Endothelial cell (in vitro differentiated cells): ENCODE results near the gene TMEM225. TPM values are rescaled to one million over a fixed set of nuclear protein-coding genes. Genes with fewer than 3 reads are reported as not detected.

Source experiments
- DNase-seq: peaks from one replicate; pipeline ENCODE4 v3.0.0; 2021; ENCODE audit warnings: low spot score
- H3K27ac Mint-ChIP-seq: one replicate; pipeline ENCODE4 v1.8.0; 2021; ENCODE audit warnings: mixed read lengths, inconsistent platforms; ENCODE audit not compliant: unreplicated experiment
- H3K27me3 Mint-ChIP-seq: one replicate; pipeline ENCODE4 v1.8.0; 2021; ENCODE audit warnings: mild to moderate bottlenecking, moderate library complexity, mixed read lengths, inconsistent platforms; ENCODE audit not compliant: unreplicated experiment
- H3K36me3 Mint-ChIP-seq: one replicate; pipeline ENCODE4 v1.8.0; 2021; ENCODE audit warnings: mild to moderate bottlenecking, low read depth, mixed read lengths, inconsistent platforms; ENCODE audit not compliant: unreplicated experiment
- H3K4me1 Mint-ChIP-seq: one replicate; pipeline ENCODE4 v1.8.0; 2021; ENCODE audit warnings: mild to moderate bottlenecking, mixed read lengths, inconsistent platforms; ENCODE audit not compliant: unreplicated experiment
- H3K4me3 Mint-ChIP-seq: one replicate; pipeline ENCODE4 v1.8.0; 2021; ENCODE audit warnings: mild to moderate bottlenecking, mixed read lengths, inconsistent platforms; ENCODE audit not compliant: unreplicated experiment
- H3K9me3 Mint-ChIP-seq: one replicate; pipeline ENCODE4 v1.8.0; 2021; ENCODE audit warnings: mixed read lengths, inconsistent platforms; ENCODE audit not compliant: unreplicated experiment
- total RNA-seq: library from RNA; stranded (reverse); fragmentation: NEBNext Ultra II Directional; extraction: Animal tissue kit (Norgen Biotek cat#: 25700); gene quantifications from one replicate; pipeline ENCODE4 v1.2.1, GENCODE V29; 2021; ENCODE audit not compliant: unreplicated experiment
- TF ChIP-seq, protein P1 (sequence below): fragments of 200-600 bp; sonication (generic); IDR thresholded peaks from one replicate; pipeline ENCODE4 v1.5.0; 2021; ENCODE audit warnings: antibody characterized with exemption; ENCODE audit not compliant: unreplicated experiment

TMEM225 gene
- total RNA-seq, 1 donor from 2014 or later: not detected

DNA sequence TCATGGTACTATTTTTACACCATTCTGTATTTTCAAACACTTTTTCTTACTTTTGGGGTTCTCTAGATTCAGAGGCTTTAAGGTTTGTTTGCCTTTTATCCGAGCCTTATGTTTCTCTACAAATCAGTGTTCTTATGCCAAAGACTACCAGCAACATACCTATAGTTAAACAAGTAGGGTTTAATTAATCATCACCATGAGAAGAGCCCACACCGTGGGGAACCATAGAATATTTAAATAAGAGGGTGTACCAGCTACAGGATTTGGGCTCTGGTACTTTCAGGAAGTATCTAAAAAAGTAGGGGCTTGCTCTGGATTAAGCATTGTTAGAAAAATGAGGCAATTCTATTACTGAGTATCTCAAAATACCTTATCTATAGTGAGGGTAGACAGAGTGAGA lies 25.7 kb downstream of the TMEM225 start:
- H3K36me3 Mint-ChIP-seq: no peaks in the 10 kb centered on the region
- DNase-seq: no peak

DNA sequence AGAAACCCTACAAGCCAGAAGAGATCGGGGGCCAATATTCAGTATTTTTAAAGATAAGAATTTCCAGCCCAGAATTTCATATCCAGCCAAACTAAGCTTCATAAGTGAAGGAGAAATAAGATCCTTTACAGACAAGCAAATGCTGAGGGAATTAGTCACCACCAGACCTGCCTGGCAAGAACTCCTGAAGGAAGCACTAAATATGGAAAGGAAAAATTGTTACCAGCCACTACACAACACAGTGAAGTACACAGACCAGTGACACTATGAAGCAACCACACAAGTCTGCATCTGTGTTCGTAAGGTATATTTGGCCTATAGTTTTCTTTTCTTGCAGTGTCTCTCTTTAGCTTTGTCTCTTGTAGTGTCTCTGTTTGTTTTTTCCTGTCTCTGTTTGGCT lies 29.0 kb downstream of the TMEM225 start:
- Mint-ChIP-seq H3K4me1 (no peaks in the 10 kb centered on the region), H3K9me3 (peaks cover 4% of the 10 kb centered on the region), H3K4me3 (no peak overlapping the region), H3K27ac (no peak overlapping the region), H3K27me3 (no peaks in the 10 kb centered on the region), H3K36me3 (peaks cover 10% of the 10 kb centered on the region)
- DNase-seq: no peak
- TF ChIP-seq, protein P1, sequence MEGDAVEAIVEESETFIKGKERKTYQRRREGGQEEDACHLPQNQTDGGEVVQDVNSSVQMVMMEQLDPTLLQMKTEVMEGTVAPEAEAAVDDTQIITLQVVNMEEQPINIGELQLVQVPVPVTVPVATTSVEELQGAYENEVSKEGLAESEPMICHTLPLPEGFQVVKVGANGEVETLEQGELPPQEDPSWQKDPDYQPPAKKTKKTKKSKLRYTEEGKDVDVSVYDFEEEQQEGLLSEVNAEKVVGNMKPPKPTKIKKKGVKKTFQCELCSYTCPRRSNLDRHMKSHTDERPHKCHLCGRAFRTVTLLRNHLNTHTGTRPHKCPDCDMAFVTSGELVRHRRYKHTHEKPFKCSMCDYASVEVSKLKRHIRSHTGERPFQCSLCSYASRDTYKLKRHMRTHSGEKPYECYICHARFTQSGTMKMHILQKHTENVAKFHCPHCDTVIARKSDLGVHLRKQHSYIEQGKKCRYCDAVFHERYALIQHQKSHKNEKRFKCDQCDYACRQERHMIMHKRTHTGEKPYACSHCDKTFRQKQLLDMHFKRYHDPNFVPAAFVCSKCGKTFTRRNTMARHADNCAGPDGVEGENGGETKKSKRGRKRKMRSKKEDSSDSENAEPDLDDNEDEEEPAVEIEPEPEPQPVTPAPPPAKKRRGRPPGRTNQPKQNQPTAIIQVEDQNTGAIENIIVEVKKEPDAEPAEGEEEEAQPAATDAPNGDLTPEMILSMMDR: no peak

More for the DNA sequence above, 25.7 kb downstream of the TMEM225 start:
- Mint-ChIP-seq H3K4me1 (no peaks in the 10 kb centered on the region), H3K4me3 (no peak overlapping the region), H3K9me3 (peaks cover 4% of the 10 kb centered on the region), H3K27me3 (no peaks in the 10 kb centered on the region), H3K27ac (no peak overlapping the region)
- TF ChIP-seq, protein P1: no peak

DNA sequence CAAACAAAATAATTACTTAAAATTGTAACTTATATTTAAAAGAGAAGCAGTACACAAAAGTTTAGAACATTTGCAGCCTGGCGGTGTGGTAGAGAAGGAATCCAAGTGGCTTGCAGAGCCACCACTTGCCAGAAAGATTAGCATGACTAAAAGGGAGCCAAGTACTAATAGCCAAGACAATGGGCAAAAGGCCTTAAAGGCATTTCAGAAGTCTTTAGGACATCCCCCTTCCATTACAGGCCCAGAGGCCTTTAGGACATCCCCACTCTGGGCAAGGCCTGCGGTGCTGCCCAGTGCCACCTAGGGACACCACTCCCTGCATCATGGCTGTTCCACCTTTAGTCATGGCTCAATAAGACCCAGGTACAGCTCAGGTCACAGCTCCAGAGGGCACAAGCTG lies 32.4 kb downstream of the TMEM225 start:
- H3K27me3 Mint-ChIP-seq: no peaks in the 10 kb centered on the region
- DNase-seq: no peak
- H3K4me3 Mint-ChIP-seq: no peak overlapping the region
- peaks cover 4% of the 10 kb centered on the region for H3K9me3 Mint-ChIP-seq
- no peak overlapping the region for H3K27ac Mint-ChIP-seq
- TF ChIP-seq, protein P1: no peak
- no peaks in the 10 kb centered on the region for H3K4me1 Mint-ChIP-seq
- peaks cover 10% of the 10 kb centered on the region for H3K36me3 Mint-ChIP-seq

DNA sequence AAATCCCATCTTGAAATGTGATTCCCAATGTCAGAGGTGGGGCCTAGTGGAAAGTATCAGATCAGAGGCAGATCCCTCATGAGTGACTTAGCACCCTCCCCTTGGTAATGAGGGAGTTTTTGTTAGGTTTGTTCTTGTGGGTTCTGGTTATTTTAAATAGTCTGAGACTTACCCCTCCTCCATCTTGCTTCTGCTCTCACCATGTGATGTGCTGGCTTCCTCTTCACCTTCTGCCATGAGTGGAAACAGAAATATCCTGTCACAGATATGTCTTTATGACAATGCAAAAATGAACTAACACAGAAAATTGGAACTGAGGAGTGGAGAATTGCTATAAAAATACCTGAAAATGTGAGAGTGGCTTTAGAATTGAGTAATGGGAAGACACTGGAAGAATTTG lies 33.1 kb downstream of the TMEM225 start:
- no peaks in the 10 kb centered on the region for H3K4me1 Mint-ChIP-seq
- TF ChIP-seq, protein P1: no peak
- DNase-seq: no peak
- no peak overlapping the region for H3K27ac Mint-ChIP-seq
- H3K4me3 Mint-ChIP-seq: no peak overlapping the region
- no peaks in the 10 kb centered on the region for H3K27me3 Mint-ChIP-seq
- H3K36me3 Mint-ChIP-seq: peaks cover 10% of the 10 kb centered on the region
- peaks cover 4% of the 10 kb centered on the region for H3K9me3 Mint-ChIP-seq

DNA sequence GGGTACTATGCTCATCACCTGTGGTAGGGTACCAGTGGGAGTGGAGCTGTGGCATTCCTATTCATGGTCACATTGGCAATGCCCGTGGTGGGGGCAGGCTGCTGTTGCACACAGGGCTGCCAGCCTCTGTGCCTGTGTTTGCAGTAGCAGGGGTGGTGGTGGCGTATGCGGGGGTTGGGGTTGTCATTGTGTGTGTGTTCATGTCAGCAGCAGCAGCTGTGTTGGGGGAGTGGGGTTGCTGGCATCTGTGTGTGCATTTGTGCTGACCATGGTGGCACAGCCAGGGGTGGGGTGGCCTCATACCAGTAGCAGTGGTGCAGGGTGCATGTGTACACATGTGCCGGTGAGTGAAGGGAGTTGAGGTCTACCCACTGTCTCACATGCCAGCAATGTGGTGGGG lies 34.4 kb downstream of the TMEM225 start:
- Mint-ChIP-seq H3K4me3 (no peak overlapping the region), H3K27ac (no peak overlapping the region), H3K27me3 (no peaks in the 10 kb centered on the region), H3K4me1 (no peaks in the 10 kb centered on the region), H3K36me3 (peaks cover 10% of the 10 kb centered on the region), H3K9me3 (peaks cover 3% of the 10 kb centered on the region)
- TF ChIP-seq, protein P1: no peak
- no peak for DNase-seq
